Thoracic aorta (tissue), 2 donors: Measurements from ENCODE around the gene SYNE1. TPM values are rescaled to one million over a fixed set of nuclear protein-coding genes. Genes with fewer than 3 reads are reported as not detected.
A peak's percentile ranks its signal among the peaks of the same experiment; 100 is the strongest.

ENCODE experiments used
- ATAC-seq: fragments of 150-250 bp; one replicate; pipeline ENCODE4 v1.8.0; 2017; ENCODE audit warnings: low read depth; ENCODE audit not compliant: insufficient number of reproducible peaks, low FRiP score
- DNase-seq: peaks from one replicate; pipeline ENCODE4 v3.0.0-alpha.2; 2020; ENCODE audit warnings: low spot score
- H3K27ac ChIP-seq, 2 donors: fragments of 200-600 bp; sonication (generic); 1 replicate in 1 of 2; 2 replicates in 1 of 2; pipeline ENCODE4 v1.5.1; 2016; ENCODE audit warnings: mild to moderate bottlenecking in 2 of 2, moderate library complexity in 2 of 2
- H3K27me3 ChIP-seq: fragments of 200-600 bp; sonication (generic); replicated peaks from 2 replicates; pipeline ENCODE4 v1.6.0; 2016; ENCODE audit warnings: mild to moderate bottlenecking; ENCODE audit not compliant: insufficient read depth
- H3K36me3 ChIP-seq: fragments of 200-600 bp; sonication (generic); one replicate; pipeline ENCODE4 v1.5.1; 2016
- H3K4me1 ChIP-seq, 2 donors: fragments of 200-600 bp; sonication (generic); 1 replicate in 1 of 2; 2 replicates in 1 of 2; pipeline versions ENCODE4 v1.5.1 to v1.6.0; 2016; ENCODE audit warnings: low read depth in 2 of 2, mild to moderate bottlenecking in 1 of 2; ENCODE audit not compliant: control insufficient read depth in 1 of 2
- H3K4me3 ChIP-seq: fragments of 200-600 bp; sonication (generic); 2 replicates; pipeline ENCODE4 v1.5.1; 2016; ENCODE audit warnings: mild to moderate bottlenecking
- H3K9me3 ChIP-seq: fragments of 200-600 bp; sonication (generic); 2 replicates; pipeline ENCODE4 v1.5.1; 2016
- total RNA-seq, 2 donors: library from RNA; depleted of rRNA; stranded (reverse); fragments of >200 nt; gene quantifications; one replicate each; pipeline versions ENCODE4 v1.1.0 to v1.2.3, GENCODE V29; 2016
- TF ChIP-seq, protein P1 (sequence below): fragments of 200-600 bp; sonication (generic); IDR thresholded peaks from one replicate; pipeline ENCODE4 v1.5.1; 2019; ENCODE audit warnings: antibody characterized with exemption

SYNE1 gene
- total RNA-seq, 2 donors from 2014 or later = 462 to 552 TPM

DNA sequence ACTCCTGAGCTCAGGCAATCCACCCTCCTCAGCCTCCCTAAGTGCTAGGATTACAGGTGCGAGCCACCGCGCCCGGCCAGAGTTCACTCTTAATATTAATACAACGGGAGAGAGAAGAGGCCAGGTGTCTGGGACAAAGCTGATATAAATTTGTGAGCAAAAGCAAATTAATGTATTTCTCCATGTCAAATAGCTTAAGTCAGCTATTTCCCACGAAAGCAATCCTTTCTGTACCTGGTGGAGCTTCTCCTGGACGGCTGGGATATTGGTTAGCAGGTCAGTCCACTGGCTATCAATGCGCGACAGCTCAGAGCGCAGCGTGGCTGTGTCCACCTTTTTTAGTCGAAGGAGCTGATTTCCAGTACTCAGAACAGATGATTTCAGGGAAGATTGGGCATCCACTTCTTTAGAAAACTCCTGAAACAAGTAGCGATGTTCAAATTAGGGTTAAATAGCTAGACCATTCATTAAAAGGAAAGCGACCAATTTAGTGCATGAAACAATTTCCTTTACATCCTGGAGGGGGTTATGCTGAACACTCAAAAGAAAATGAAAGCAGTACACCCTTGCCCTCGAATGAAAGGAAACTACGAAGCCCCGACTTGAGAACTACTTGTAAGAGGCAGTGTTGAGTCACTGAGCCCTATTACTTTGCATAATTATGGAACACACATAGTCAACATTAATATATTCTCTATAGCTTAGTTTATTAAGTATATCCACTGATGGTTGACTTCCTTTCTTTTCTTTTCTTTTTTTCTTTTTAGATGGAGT, 403.4 kb downstream of the SYNE1 start:
- H3K9me3 ChIP-seq = no peaks in the 10 kb centered on the region
- TF ChIP-seq, protein P1, sequence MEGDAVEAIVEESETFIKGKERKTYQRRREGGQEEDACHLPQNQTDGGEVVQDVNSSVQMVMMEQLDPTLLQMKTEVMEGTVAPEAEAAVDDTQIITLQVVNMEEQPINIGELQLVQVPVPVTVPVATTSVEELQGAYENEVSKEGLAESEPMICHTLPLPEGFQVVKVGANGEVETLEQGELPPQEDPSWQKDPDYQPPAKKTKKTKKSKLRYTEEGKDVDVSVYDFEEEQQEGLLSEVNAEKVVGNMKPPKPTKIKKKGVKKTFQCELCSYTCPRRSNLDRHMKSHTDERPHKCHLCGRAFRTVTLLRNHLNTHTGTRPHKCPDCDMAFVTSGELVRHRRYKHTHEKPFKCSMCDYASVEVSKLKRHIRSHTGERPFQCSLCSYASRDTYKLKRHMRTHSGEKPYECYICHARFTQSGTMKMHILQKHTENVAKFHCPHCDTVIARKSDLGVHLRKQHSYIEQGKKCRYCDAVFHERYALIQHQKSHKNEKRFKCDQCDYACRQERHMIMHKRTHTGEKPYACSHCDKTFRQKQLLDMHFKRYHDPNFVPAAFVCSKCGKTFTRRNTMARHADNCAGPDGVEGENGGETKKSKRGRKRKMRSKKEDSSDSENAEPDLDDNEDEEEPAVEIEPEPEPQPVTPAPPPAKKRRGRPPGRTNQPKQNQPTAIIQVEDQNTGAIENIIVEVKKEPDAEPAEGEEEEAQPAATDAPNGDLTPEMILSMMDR = no peak
- no peak overlapping the region for H3K4me3 ChIP-seq
- H3K27ac ChIP-seq = peak overlapping the region; percentile 29 to 46
- no peak for ATAC-seq
- peaks cover 46% of the 10 kb centered on the region for H3K36me3 ChIP-seq
- peaks cover 8 to 14% of the 10 kb centered on the region in 2 donors for H3K4me1 ChIP-seq
- no peaks in the 10 kb centered on the region for H3K27me3 ChIP-seq
- no peak for DNase-seq

DNA sequence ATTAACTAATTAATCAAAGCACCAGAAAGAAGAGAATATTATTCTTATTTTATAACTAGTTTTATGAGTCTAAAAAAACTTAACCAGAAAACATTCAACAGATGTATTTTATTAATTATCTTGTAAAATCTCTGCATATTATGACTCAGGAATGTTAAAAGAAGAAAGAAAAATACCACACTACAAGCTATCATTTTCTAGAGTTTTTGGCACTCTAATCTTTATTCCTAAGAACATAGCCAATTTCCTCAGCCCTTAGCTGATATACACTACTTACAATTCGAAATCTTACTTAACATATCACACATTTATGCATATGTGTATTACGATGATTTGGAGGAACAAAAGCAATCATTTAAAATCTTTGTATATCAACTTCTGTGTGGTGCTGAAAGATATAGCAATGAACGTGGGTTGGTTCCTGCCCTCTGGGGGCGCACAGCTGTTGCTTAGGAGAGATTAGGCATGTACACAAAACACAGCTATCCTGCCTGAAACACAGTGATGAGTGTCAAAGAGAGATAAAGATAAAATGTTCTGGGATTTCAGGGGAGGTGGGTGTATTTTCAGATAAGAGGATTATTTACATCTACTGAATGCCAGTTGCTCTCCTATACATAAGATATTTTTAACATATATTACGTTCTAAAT, 404.5 kb downstream of the SYNE1 start:
- Histone ChIP-seq H3K27me3 (no peaks in the 10 kb centered on the region), H3K9me3 (no peaks in the 10 kb centered on the region), H3K4me1 (peaks cover 14 to 21% of the 10 kb centered on the region in 2 donors), H3K36me3 (peaks cover 36% of the 10 kb centered on the region), H3K27ac (peak overlapping the region; percentile 29 to 46), H3K4me3 (no peak overlapping the region)
- ATAC-seq = no peak
- no peak for DNase-seq
- TF ChIP-seq, protein P1 = no peak

DNA sequence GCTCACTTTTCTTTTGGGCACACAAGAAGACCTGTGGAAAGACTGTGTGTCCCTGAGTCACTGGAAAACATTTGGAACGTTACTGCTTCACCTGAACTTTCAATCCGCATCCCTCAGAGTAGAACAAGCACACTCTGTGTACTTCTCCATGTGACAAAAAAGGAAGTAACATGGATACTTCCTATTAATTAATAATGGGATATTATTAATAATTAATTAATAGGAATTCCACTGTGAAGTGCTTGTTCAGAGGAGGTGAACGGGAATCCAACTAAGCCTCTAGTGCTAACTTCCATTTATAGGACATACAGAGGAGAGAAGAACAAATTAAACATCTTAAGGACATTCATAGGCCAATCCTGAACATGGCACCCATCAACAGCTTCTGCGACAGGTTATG, 407.8 kb downstream of the SYNE1 start:
- TF ChIP-seq, protein P1 = no peak
- no peaks in the 10 kb centered on the region for H3K9me3 ChIP-seq
- DNase-seq = no peak
- peaks cover 18 to 40% of the 10 kb centered on the region in 2 donors for H3K4me1 ChIP-seq
- ATAC-seq = no peak
- peaks cover 16% of the 10 kb centered on the region for H3K36me3 ChIP-seq
- H3K27ac ChIP-seq = no peak overlapping the region
- H3K4me3 ChIP-seq = no peak overlapping the region
- no peaks in the 10 kb centered on the region for H3K27me3 ChIP-seq

DNA sequence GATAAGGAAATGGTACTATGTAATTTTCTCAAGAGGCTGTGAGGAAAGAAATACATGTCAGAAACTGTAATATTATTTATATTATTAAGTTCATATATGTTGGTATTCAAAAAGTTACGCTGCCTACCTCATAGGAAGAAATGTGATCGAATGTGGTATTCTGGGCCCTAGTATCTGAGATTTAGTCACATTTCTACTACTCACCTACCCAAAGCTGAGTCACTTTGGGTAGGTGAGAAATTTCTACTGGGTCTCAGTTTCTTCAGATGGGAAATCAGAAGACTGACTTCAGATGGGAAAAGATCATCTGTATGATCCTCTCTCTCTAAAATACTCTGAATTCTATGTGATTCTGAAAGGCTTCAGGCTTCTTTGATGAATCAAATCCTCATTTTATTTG, 411.0 kb downstream of the SYNE1 start:
- Histone ChIP-seq H3K4me3 (no peak overlapping the region), H3K4me1 (peaks cover 9 to 26% of the 10 kb centered on the region in 2 donors), H3K9me3 (peaks cover 14% of the 10 kb centered on the region), H3K36me3 (peaks cover 41% of the 10 kb centered on the region), H3K27ac (no peak overlapping the region), H3K27me3 (no peaks in the 10 kb centered on the region)
- no peak for ATAC-seq
- DNase-seq = no peak
- TF ChIP-seq, protein P1 = no peak

DNA sequence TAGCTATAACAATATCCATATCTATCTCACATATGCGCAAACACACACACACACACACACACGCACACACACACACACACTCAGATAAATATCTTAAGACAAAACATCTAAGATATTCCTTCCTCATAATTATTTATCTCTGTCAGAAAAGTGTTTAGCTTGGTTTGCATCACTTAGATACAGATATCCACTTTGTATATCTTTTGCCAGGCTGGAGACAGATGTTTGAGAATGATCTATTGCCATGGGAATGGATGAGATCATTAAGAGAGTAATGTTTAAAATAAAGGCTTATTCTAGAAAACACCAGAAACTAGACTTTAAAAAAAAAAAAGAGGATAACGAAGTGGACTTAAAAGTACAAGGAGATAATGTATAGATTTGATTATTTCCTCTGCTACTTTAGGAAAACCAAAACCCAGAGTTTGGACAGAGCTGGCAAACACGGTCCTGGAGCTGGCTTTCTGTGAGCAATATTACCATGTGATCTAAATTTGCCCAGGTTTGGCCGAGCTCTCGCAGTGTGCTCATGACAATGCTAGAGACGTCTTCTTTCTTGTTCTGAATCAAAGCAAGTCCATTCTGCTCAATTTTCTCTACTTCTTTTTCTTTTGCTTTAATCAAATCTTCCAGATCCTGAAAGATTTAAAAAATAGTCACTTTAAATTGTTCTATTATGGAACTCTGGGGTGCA, 411.8 kb downstream of the SYNE1 start:
- H3K27me3 ChIP-seq = no peaks in the 10 kb centered on the region
- no peak overlapping the region for H3K4me3 ChIP-seq
- TF ChIP-seq, protein P1 = no peak
- peaks cover 14% of the 10 kb centered on the region for H3K9me3 ChIP-seq
- peaks cover 9 to 26% of the 10 kb centered on the region in 2 donors for H3K4me1 ChIP-seq
- DNase-seq (no peak), ATAC-seq (no peak)
- H3K36me3 ChIP-seq = peaks cover 48% of the 10 kb centered on the region
- H3K27ac ChIP-seq = no peak overlapping the region
